HG03039 (cell line): ENCODE measurements around the gene MRPL28.

Source experiments
- ATAC-seq: cut with Tn5 transposase; IDR thresholded peaks from one replicate; pipeline ENCODE4 v1.9.1; 2021; ENCODE audit warnings: mild to moderate bottlenecking, moderate library complexity; ENCODE audit not compliant: unreplicated experiment

MRPL28 gene

GRCh38 chr16:318628-319027 is 51.7 kb downstream of the MRPL28 start:
- no peak for ATAC-seq

- ATAC-seq: no peak
Measured at GRCh38 chr16:317583-317982, 52.8 kb downstream of the MRPL28 start.
